Gastroesophageal sphincter (tissue), 3 donors: ENCODE data around the gene ABCA6.

Source experiments
- CTCF ChIP-seq, 4 experiments: fragments of 200-600 bp in 2 of 4; fragments of 450-650 bp in 2 of 4; sonication (generic) in 1 of 4; IDR thresholded peaks; one replicate each; pipeline ENCODE4 v1.5.1; 2017 to 2019; ENCODE audit warnings: antibody characterized with exemption in 4 of 4, mild to moderate bottlenecking in 2 of 4, moderate library complexity in 2 of 4
- POLR2A ChIP-seq, 2 donors: fragments of 450-650 bp; IDR thresholded peaks; one replicate each; pipeline ENCODE4 v1.6.1; 2017; ENCODE audit warnings: antibody characterized with exemption in 2 of 2, mild to moderate bottlenecking in 2 of 2, moderate library complexity in 1 of 2

- TF ChIP-seq POLR2A (IDR thresholded peaks at IDR 0.05) (no peak), CTCF (IDR thresholded peaks at IDR 0.05) (no peak)
Observed at GRCh38 chr17:69084911-69085310, 56.8 kb downstream of the ABCA6 start.
